HG02623 (cell line): ENCODE measurements around the gene KCNE1.
"Not testable (repeated sequence)": the region's sequence is repeated elsewhere in the genome, so short reads cannot be mapped to it uniquely, and the experiment has no call there.

Experiments used
- ATAC-seq: cut with Tn5 transposase; IDR thresholded peaks from one replicate; pipeline ENCODE4 v1.9.1; 2021; ENCODE audit warnings: moderate library complexity; ENCODE audit not compliant: unreplicated experiment

Gene KCNE1

GRCh38 chr21:34427339-34427738 is 84.7 kb downstream of the KCNE1 start:
- ATAC-seq, result not testable (repeated sequence)

GRCh38 chr21:34423805-34424204 is 88.2 kb downstream of the KCNE1 start, which contains the start of gene SMIM34:
TSS of gene SMIM34 (minus strand) at chr21:34423951. CDS start at chr21:34423839, 112 bp downstream.
- not testable (repeated sequence) for ATAC-seq

GRCh38 chr21:34417448-34418077 is 94.4 kb downstream of the KCNE1 start:
- not testable (repeated sequence) for ATAC-seq

- ATAC-seq, result not testable (repeated sequence)
Measured at GRCh38 chr21:34407294-34407693, 104.7 kb downstream of the KCNE1 start.

GRCh38 chr21:34406676-34407075 is 105.3 kb downstream of the KCNE1 start:
- not testable (repeated sequence) for ATAC-seq

GRCh38 chr21:34406102-34406501 is 105.9 kb downstream of the KCNE1 start:
- not testable (repeated sequence) for ATAC-seq

GRCh38 chr21:34405686-34406085 is 106.3 kb downstream of the KCNE1 start:
- not testable (repeated sequence) for ATAC-seq

GRCh38 chr21:34404742-34405141 is 107.3 kb downstream of the KCNE1 start:
- ATAC-seq, result not testable (repeated sequence)

- not testable (repeated sequence) for ATAC-seq
Measured at GRCh38 chr21:34400522-34400921, 111.5 kb downstream of the KCNE1 start.
